IMR-90 (cell line): Measurements from ENCODE around the gene TLNRD1. TPM values are rescaled to one million over a fixed set of nuclear protein-coding genes. Genes with fewer than 3 reads are reported as not detected.

Experiments used
- ATAC-seq: fragments of 200-7000 bp; cut with Tn5 transposase; 2 replicates; pipeline ENCODE4 v1.9.1; 2020; ENCODE audit warnings: low read depth, mild to moderate bottlenecking, moderate library complexity
- BruUV-seq: library from RNA; stranded (reverse); fragments of 400-500 nt; replicated peaks from 2 replicates; lab custom pipeline; 2021; lab: Mats Ljungman, UMichigan
- CTCF ChIA-PET: fragments of 300-600 bp; formaldehyde crosslinking; extraction: SDS; loops from one replicate; lab custom pipeline; 2021; ENCODE audit warnings: antibody characterized with exemption; lab: Yijun Ruan, JAX
- POLR2A ChIA-PET: fragments of 300-600 bp; sonication (Branson Sonifier 250); formaldehyde crosslinking; loops from one replicate; lab custom pipeline; 2022; ENCODE audit warnings: antibody characterized with exemption; ENCODE audit not compliant: unreplicated experiment; lab: Charles Lee
- DNase-seq: peaks from one replicate; pipeline ENCODE4 v3.0.0; 2013
- H2AFZ ChIP-seq: replicated peaks from 2 replicates; pipeline ENCODE3; 2013; ENCODE audit warnings: low read length, mild to moderate bottlenecking; ENCODE audit not compliant: poor library complexity
- H2AK5ac ChIP-seq: 2 replicates; pipeline ENCODE4 v1.6.1; 2013; ENCODE audit warnings: low read depth, low read length, inconsistent platforms
- H2AK9ac ChIP-seq: replicated peaks from 2 replicates; pipeline ENCODE3; 2013; ENCODE audit warnings: mild to moderate bottlenecking, low read depth, low read length, moderate library complexity; ENCODE audit not compliant: poor library complexity
- H2BK120ac ChIP-seq: 2 replicates; pipeline ENCODE4 v1.6.1; 2013; ENCODE audit warnings: low read depth, low read length, inconsistent platforms
- H2BK15ac ChIP-seq: 3 replicates; pipeline ENCODE4 v1.6.1; 2013; ENCODE audit warnings: low read depth, low read length, inconsistent platforms
- H2BK20ac ChIP-seq: 2 replicates; pipeline ENCODE4 v1.6.1; 2013; ENCODE audit warnings: low read depth, mild to moderate bottlenecking, inconsistent platforms, low read length, moderate library complexity
- H2BK5ac ChIP-seq: 2 replicates; pipeline ENCODE4 v1.6.1; 2013; ENCODE audit warnings: mild to moderate bottlenecking, low read depth, low read length, inconsistent platforms; ENCODE audit not compliant: poor library complexity, severe bottlenecking
- H3K14ac ChIP-seq: replicated peaks from 2 replicates; pipeline ENCODE4 v1.6.1; 2013; ENCODE audit warnings: low read depth, low read length, inconsistent platforms
- H3K18ac ChIP-seq: 2 replicates; pipeline ENCODE4 v1.6.1; 2013; ENCODE audit warnings: low read depth, low read length, control low read depth
- H3K23ac ChIP-seq: 2 replicates; pipeline ENCODE4 v1.6.1; 2013; ENCODE audit warnings: low read depth, low read length, inconsistent platforms
- H3K27ac ChIP-seq: 2 replicates; pipeline ENCODE4 v1.5.1; 2013; ENCODE audit warnings: mild to moderate bottlenecking, control low read depth, low read length; ENCODE audit not compliant: insufficient read depth
- H3K27me3 ChIP-seq: 2 replicates; pipeline ENCODE4 v1.6.1; 2013; ENCODE audit warnings: low read length; ENCODE audit not compliant: control insufficient read depth, insufficient read depth
- H3K36me3 ChIP-seq: 2 replicates; pipeline ENCODE4 v1.6.1; 2013; ENCODE audit warnings: low read length, mixed read lengths; ENCODE audit not compliant: control insufficient read depth, insufficient read depth
- H3K4ac ChIP-seq: 2 replicates; pipeline ENCODE4 v1.6.1; 2013; ENCODE audit warnings: low read depth, low read length, inconsistent platforms
- H3K4me1 ChIP-seq: 2 replicates; pipeline ENCODE4 v1.6.1; 2013; ENCODE audit warnings: low read length, mixed read lengths; ENCODE audit not compliant: control insufficient read depth, insufficient read depth
- H3K4me2 ChIP-seq: 2 replicates; pipeline ENCODE4 v1.6.1; 2013; ENCODE audit warnings: low read depth, mild to moderate bottlenecking, control low read depth, low read length, moderate library complexity
- H3K4me3 ChIP-seq: 2 replicates; pipeline ENCODE4 v1.5.1; 2013; ENCODE audit warnings: low read depth, mild to moderate bottlenecking, control low read depth, low read length, moderate library complexity; ENCODE audit not compliant: insufficient read depth
- H3K56ac ChIP-seq: 2 replicates; pipeline ENCODE4 v1.6.1; 2013; ENCODE audit warnings: low read length, inconsistent platforms; ENCODE audit not compliant: insufficient read depth; ENCODE audit errors: extremely low read depth
- H3K79me1 ChIP-seq, 2 experiments: 2 replicates each; pipeline ENCODE4 v1.6.1; 2013; ENCODE audit warnings: low read length in 2 of 2, inconsistent platforms in 1 of 2, low read depth in 1 of 2
- H3K9ac ChIP-seq: 2 replicates; pipeline ENCODE4 v1.6.1; 2013; ENCODE audit warnings: low read depth, low read length, control low read depth
- H3K9me1 ChIP-seq: 2 replicates; pipeline ENCODE4 v1.6.1; 2013; ENCODE audit warnings: low read length, inconsistent platforms; ENCODE audit not compliant: insufficient read depth
- H3K9me3 ChIP-seq: 2 replicates; pipeline ENCODE4 v1.6.1; 2013; ENCODE audit warnings: low read length; ENCODE audit not compliant: control insufficient read depth, insufficient read depth
- H4K20me1 ChIP-seq: 2 replicates; pipeline ENCODE4 v1.6.1; 2013; ENCODE audit warnings: low read length, inconsistent platforms; ENCODE audit not compliant: insufficient read depth
- H4K5ac ChIP-seq: 2 replicates; pipeline ENCODE4 v1.6.1; 2013; ENCODE audit warnings: mild to moderate bottlenecking, low read depth, low read length, control low read depth
- H4K8ac ChIP-seq, 2 experiments: 2 replicates each; pipeline ENCODE4 v1.6.1; 2013; ENCODE audit warnings: low read depth in 2 of 2, low read length in 2 of 2, control low read depth in 1 of 2, inconsistent platforms in 1 of 2
- H4K91ac ChIP-seq: 2 replicates; pipeline ENCODE4 v1.6.1; 2013; ENCODE audit warnings: low read depth, low read length, inconsistent platforms; ENCODE audit not compliant: insufficient read depth
- BHLHE40 ChIP-seq: fragments of 150-350 bp; IDR thresholded peaks from 2 replicates; pipeline ENCODE4 v1.6.1; 2016; ENCODE audit warnings: mild to moderate bottlenecking, low read depth, low read length
- CEBPB ChIP-seq: IDR thresholded peaks from 2 replicates; pipeline ENCODE4 v1.6.1; 2012; ENCODE audit warnings: low read depth, low read length, improper control_type of control experiment
- CHD1 ChIP-seq: IDR thresholded peaks from 2 replicates; pipeline ENCODE4 v1.6.1; 2012; ENCODE audit warnings: low read depth, low read length, improper control_type of control experiment
- ELK1 ChIP-seq: fragments of 150-350 bp; IDR thresholded peaks from 2 replicates; pipeline ENCODE4 v1.6.1; 2016; ENCODE audit warnings: low read depth, mild to moderate bottlenecking, low read length, moderate library complexity, borderline replicate concordance
- FOS ChIP-seq: fragments of 150-350 bp; IDR thresholded peaks from 2 replicates; pipeline ENCODE4 v1.6.1; 2016; ENCODE audit warnings: low read depth, low read length
- MAFK ChIP-seq: IDR thresholded peaks from 2 replicates; pipeline ENCODE4 v1.6.1; 2012; ENCODE audit warnings: low read depth, low read length, improper control_type of control experiment
- MAZ ChIP-seq: IDR thresholded peaks from 2 replicates; pipeline ENCODE4 v1.6.1; 2012; ENCODE audit warnings: low read depth, mild to moderate bottlenecking, low read length, improper control_type of control experiment, moderate library complexity, borderline replicate concordance
- MXI1 ChIP-seq: IDR thresholded peaks from 2 replicates; pipeline ENCODE4 v1.6.1; 2012; ENCODE audit warnings: low read depth, mild to moderate bottlenecking, low read length, moderate library complexity, borderline replicate concordance
- NFE2L2 ChIP-seq: fragments of 150-350 bp; IDR thresholded peaks from 2 replicates; pipeline ENCODE4 v1.6.1; 2016; ENCODE audit warnings: low read depth, mild to moderate bottlenecking, low read length
- POLR2A ChIP-seq: IDR thresholded peaks from 2 replicates; pipeline ENCODE4 v1.6.1; 2012; ENCODE audit warnings: mild to moderate bottlenecking, low read depth, low read length
- RAD21 ChIP-seq: IDR thresholded peaks from 2 replicates; pipeline ENCODE4 v1.6.1; 2012; ENCODE audit warnings: low read length, improper control_type of control experiment
- RCOR1 ChIP-seq: IDR thresholded peaks from 2 replicates; pipeline ENCODE4 v1.6.1; 2012; ENCODE audit warnings: mild to moderate bottlenecking, low read length, improper control_type of control experiment; ENCODE audit not compliant: insufficient replicate concordance
- RFX5 ChIP-seq: IDR thresholded peaks from 2 replicates; pipeline ENCODE4 v1.8.0; 2012; ENCODE audit warnings: low read depth, mild to moderate bottlenecking, low read length, moderate library complexity
- WGBS, 2 experiments: methylation state at CpG; one replicate each; pipeline versions ENCODE4 v1.1.5 to v1.1.7; 2013; ENCODE audit warnings: missing lambda C conversion rate in 2 of 2; ENCODE audit not compliant: insufficient read length in 1 of 2; ENCODE audit errors: extremely low coverage in 2 of 2; 5-methylcytosine and 5-hydroxymethylcytosine counted together
- dilution Hi-C: fragments of 300-500 bp; cut with HindIII; formaldehyde crosslinking; loops from one replicate; pipeline ENCODE4 v1.14.3; 2018; ENCODE audit warnings: low sequenced_read_pairs; ENCODE audit not compliant: unreplicated experiment
- in situ Hi-C: fragments of 300-500 bp; cut with MboI; formaldehyde crosslinking; loops from 3 replicates; pipeline ENCODE4 v1.14.3; 2019; ENCODE audit warnings: low sequenced_read_pairs, inconsistent platforms, mixed read lengths
- intact Hi-C: fragments of 100-400 bp; cut with micrococcal nuclease; formaldehyde crosslinking; loops from 2 replicates; pipeline ENCODE4 v1.10.0; 2022
- polyA plus RNA-seq, 3 experiments: library from polyadenylated mRNA; depleted of rRNA; stranded (reverse); fragments of >200 nt; gene quantifications; 2 replicates each; pipeline ENCODE4 v1.2.3, GENCODE V29; 2012; ENCODE audit warnings: low replicate concordance in 1 of 3
- total RNA-seq: library from RNA; depleted of rRNA; stranded (reverse); fragments of >200 nt; gene quantifications from 2 replicates; pipeline ENCODE4 v1.2.3, GENCODE V29; 2012
- TF ChIP-seq, protein P1 (sequence below): conservative IDR thresholded peaks from 2 replicates; pipeline ENCODE4 v1.5.1; 2012; ENCODE audit warnings: mild to moderate bottlenecking, low read depth, low read length, improper control_type of control experiment

TLNRD1 gene
- total and polyA plus RNA-seq, 2 of the 4 experiments (the other 2 are of a cell fraction), result 2.2 to 6.8 TPM

- ChIA-PET POLR2A (no interaction called here), CTCF (no interaction called here)
- Histone ChIP-seq H3K9me3 (no peaks in the 10 kb centered on the region), H3K27ac (no peak overlapping the region), H3K4me3 (peak overlapping the region; percentile 73), H2BK20ac (no peak overlapping the region), H3K4ac (peak overlapping the region; percentile 18; the same call in 1 of the 2 replicates), H2AFZ (no peak overlapping the region), H2AK5ac (no peak overlapping the region), H3K23ac (peak overlapping the region; percentile 77), H4K5ac (peak overlapping the region; percentile 33; the same call in 1 of the 2 replicates), H2AK9ac (no peak overlapping the region), H3K27me3 (no peaks in the 10 kb centered on the region), H4K20me1 (peaks cover 22% of the 10 kb centered on the region; the same call in 1 of the 2 replicates), H3K79me1 (peaks cover 13 to 58% of the 10 kb centered on the region in 2 experiments), H4K91ac (no peak overlapping the region), H3K36me3 (no peaks in the 10 kb centered on the region), H2BK120ac (no peak overlapping the region), H3K4me1 (peaks cover 6% of the 10 kb centered on the region), H3K9me1 (peaks cover 23% of the 10 kb centered on the region), H3K56ac (no peak overlapping the region), H3K9ac (peak overlapping the region; percentile 93), H2BK15ac (no peak overlapping the region), H3K14ac (peak overlapping the region; percentile 84; the same call in 1 of the 2 replicates), H3K4me2 (peak overlapping the region; percentile 99), H4K8ac (no peak overlapping the region), H3K18ac (no peak overlapping the region), H2BK5ac (no peak overlapping the region)
- BruUV-seq, result no TSS peak
- TF ChIP-seq, protein P1, sequence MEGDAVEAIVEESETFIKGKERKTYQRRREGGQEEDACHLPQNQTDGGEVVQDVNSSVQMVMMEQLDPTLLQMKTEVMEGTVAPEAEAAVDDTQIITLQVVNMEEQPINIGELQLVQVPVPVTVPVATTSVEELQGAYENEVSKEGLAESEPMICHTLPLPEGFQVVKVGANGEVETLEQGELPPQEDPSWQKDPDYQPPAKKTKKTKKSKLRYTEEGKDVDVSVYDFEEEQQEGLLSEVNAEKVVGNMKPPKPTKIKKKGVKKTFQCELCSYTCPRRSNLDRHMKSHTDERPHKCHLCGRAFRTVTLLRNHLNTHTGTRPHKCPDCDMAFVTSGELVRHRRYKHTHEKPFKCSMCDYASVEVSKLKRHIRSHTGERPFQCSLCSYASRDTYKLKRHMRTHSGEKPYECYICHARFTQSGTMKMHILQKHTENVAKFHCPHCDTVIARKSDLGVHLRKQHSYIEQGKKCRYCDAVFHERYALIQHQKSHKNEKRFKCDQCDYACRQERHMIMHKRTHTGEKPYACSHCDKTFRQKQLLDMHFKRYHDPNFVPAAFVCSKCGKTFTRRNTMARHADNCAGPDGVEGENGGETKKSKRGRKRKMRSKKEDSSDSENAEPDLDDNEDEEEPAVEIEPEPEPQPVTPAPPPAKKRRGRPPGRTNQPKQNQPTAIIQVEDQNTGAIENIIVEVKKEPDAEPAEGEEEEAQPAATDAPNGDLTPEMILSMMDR, result no peak
- TF ChIP-seq NFE2L2 (no peak), RAD21 (no peak), CHD1 (no peak), FOS (no peak), CEBPB (no peak), MAFK (no peak), POLR2A (no peak), BHLHE40 (no peak), MXI1 (no peak), RCOR1 (no peak), ELK1 (no peak), RFX5 (no peak), MAZ (no peak)
- no CpG with 5 or more reads among the region's 8 CpGs for WGBS, 2 experiments
- no peak for ATAC-seq
- intact Hi-C loops, result no loop called here
- dilution Hi-C loops, result no loop called here
- in situ Hi-C loops, result no loop called here
- no peak for DNase-seq
Observed at GRCh38 chr15:80988148-80988796, 12.5 kb upstream of the TLNRD1 start.
